Measurements from ENCODE around the gene RAF1.

Gene RAF1

DNA sequence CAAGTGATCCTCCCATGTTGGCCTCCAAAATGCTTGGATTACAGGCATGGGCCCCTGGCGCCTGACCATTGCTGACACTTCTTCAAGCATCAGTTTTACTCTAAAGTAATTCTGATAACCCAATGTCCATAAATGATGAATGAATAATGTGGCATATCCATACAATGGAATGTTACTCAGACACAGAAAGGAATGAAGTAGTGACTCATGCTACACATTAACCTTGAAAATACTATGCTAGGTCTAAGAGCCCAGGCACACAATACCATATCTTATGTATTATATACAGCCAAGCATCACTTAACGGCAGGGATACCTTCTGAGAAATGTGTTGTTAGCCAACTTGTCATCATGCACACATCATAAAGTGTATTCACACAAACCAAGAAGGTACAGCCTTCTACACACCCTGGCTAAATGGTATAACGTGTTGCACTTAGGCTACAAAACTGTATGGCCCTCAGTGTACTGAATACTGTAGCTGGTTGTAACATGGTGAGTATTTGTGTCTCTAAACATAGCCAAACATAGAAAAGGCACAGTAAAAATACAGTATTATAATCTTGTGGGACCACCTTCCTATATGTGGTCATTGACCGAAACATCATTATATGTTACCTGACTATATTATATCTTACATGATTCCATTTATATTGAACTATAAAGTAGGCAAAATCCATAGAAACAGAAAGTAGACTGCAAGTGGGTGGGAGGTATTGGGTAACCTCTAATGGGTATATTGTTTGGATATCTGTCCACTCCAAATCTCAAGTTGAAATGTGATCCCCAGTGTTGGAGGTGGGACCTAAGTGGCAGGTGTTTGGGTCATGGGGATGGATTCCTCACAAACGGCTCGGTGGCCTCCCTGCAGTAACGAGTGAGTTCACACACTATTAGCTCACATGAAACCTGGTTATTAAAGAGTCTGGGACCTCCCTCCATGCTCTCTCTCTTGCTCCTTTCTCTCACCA lies 75.6 kb downstream of the RAF1 start:
- DNase-seq = no peak

DNA sequence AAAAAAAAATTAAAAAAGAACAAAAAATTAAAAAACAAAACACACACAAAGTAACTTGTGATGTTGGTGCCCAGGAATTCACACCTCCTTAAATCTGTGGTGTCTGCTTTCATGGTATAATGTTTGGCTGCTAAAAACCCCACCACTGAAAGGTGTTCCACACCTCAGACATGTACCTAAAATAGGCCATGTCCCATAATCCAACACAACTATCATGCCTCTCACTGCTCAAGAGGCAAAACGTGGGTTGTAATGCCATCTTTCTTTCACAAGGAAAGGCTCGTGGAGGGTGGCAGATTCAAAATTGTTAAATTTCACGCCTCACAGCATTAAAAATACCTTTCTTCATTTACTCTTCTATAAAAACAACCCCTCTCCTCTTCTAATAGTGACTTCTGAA lies 77.5 kb downstream of the RAF1 start:
- no peak for DNase-seq

DNA sequence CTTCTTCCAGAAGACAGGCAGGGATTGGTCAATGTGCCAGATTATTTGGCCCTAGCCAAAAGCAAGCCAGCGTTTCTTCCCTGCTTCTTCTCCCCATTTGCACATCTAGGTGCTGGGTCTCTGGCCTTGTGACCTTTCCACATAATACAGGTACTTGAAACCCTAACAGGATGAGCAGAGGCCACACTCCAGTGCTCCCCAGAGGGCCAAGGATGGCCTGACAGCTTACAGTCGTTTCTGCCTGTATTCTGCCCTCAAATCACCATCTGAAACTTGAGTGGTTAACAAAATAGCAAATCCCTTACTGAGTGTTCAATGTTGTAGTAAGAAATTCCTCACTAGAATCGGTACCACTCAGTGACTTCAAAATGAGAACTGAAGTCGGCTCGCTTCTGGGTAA lies 77.9 kb downstream of the RAF1 start:
- no peak for DNase-seq

DNA sequence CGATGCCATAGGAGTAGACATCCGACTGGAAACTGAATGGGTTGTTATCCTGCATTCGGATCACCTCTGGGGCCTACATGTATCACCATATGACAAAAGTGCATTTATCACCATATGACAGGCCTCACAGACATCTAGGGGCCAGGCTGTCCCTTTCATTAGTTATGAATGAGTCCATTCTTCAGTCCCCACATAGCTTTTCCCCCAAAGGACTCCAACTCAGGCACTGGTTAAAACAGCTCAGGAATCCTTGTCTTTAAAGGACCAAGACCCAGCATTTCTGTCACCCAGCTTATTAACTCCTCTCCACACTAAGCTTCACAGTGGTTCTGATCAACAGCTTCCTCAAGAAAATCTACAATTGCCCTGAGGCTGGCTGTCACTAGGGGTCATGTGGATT lies 78.7 kb downstream of the RAF1 start:
- no peak for DNase-seq

DNA sequence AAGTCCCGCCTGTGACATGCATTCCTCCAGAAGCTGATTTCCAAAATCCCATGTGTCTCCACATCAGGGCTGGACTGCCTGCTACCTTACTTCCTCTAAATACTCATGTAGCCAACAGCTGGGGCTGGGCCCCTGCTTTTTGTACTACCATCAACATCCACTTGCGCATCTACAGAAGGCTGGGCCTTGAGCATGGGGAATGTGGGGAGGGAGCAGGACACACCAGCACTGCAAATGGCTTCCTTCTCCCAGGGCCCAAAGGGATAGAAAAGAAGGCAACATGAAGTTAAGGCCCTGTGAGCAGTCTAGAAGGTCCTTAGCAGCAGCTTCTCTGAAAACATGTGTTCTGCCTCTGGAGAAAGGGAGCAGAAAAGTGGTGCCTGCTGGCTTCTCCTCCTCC lies 79.8 kb downstream of the RAF1 start:
- DNase-seq = no peak

- no peak for DNase-seq
Observed at GRCh38 chr3:12583280-12583679, 80.6 kb downstream of the RAF1 start.

GRCh38 chr3:12582730-12583129 lies 81.2 kb downstream of the RAF1 start:
- DNase-seq = no peak

DNA sequence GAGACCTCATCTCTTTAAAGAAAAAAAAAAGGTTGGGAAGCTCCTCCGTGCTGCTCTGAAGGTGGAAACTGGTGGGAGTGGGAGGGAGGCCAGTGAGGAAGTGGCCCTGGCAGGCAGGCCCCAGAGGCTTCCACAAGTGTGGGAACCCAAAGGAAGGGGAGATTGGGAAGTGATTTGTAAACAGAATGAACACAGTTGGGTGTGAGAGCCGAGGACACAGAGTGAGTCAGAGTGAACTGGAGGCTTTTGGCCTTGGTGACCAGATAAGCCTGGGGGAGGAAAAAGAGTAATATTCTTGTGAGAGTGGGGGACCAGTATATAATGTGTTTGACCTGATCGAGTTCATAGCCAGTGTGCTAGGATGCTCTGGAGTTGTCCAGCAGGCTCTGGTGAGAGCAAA lies 84.0 kb downstream of the RAF1 start:
- DNase-seq = no peak

GRCh38 chr3:12579456-12579855 lies 84.5 kb downstream of the RAF1 start:
- no peak for DNase-seq

DNA sequence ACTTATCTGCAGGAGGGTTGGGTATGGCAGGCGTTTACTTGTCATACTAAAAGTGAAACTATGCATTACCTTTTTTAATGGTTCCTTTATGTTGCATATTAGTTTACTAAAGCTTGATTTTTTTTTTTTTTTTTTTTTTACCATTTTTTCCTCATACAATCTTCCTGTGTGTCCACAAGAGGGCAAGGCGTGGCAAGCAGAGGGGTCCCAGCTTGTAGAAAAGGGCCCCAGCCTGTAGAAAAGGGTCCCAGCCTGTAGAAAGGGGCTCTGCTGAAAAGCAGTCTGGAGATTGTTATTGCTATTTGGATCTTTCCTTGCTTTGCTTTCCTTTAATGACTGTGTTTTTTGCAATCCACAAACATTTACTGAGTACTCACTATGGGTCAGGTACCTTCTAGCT lies 85.2 kb downstream of the RAF1 start:
- no peak for DNase-seq

- no peak for DNase-seq
Observed at GRCh38 chr3:12577379-12577778, 86.5 kb downstream of the RAF1 start.

- no peak for DNase-seq
Observed at GRCh38 chr3:12574661-12575060, 89.3 kb downstream of the RAF1 start.

DNA sequence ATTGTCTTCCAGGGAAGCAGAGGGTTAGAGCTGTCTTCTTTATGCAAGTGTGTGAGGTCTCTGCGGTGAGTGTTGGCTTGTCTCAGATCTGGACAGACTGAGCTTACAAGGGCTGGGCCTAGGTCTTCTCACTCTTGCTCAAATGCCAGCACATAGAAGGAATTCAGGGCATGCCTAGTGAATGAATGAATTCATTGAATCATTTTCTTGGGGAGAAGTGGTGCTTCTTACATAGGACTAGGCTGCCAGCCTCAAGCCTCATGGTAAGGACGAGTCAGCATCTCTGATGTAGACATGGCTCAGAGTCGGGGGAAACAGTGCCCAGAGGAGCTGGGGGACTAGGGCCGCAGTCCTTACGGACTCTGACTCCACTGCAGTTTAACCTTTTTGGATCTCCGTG lies 89.8 kb downstream of the RAF1 start:
- no peak for DNase-seq

- DNase-seq = no peak
Observed at GRCh38 chr3:12571986-12572385, 91.9 kb downstream of the RAF1 start.

DNA sequence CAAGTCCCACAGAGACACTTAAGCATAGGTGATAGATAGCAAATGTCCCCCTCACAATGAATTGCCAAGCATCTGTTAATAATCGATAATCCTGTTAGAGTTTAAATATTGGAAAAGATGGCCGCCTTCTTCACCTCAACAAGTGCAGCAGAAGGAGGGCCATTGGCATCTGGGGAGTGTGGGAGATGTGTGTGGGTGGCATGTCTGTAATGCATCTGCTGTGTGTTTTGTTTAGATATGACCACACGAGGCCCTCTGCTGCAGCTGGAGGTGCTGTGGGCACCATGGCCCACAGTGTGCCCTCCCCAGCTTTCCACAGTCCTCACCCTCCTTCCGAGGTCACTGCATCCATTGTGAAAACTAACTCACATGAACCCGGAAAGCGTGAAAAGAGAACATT lies 94.1 kb downstream of the RAF1 start:
- no peak for DNase-seq

DNA sequence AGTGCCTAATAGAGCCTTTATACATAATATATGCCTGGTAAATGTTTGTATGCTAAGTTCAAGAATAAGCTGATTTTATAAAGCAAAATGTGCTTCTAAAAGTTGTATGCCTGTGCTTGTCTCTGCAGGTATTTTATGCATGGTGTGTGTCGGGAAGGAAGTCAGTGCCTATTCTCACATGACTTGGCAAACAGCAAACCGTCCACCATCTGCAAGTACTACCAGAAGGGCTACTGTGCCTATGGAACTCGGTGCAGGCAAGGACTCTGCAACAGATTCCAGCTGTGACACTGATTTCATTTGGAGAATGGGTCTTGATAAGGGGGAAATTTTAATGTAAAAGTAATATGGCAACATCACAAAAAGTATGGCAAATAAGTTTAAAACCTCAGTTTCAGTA lies 95.2 kb downstream of the RAF1 start:
- no peak for DNase-seq

DNA sequence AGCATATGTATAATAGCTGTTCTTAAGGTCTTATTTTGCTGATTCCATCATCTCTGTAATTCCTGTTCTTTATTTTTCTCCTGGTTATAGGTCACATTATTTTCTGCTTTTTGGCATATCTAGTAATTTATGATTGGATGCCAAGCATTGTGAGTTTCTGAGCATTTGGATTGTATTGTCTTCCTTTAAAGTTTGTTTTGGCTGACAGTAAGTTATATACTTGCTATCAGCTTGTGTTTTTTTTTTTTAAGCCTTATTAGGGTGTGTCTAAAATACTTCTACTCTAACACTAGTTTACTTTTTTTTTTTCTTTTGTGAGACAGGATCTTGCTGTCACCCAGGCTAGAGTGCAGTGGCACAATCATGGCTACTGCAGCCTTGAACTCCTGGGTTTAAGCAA lies 96.9 kb downstream of the RAF1 start:
- DNase-seq = no peak

DNA sequence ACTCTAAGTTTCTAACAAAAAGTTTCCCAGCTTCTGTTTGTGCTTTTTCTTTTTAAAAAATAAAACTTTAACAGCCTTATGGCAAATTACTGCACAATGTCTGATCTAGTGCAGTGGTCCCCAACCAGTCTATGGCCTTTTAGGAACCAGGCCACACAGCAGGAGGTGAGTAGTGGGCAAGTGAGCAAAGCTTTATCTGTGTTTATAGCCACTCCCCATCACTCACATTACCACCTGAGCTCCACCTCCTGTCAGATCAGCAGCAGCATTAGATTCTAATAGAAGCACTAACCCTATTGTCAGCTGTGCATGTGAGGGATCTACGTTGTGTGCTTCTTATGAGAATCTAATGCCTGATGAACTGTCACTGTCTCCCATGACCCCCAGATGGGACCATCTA lies 101.5 kb downstream of the RAF1 start:
- DNase-seq = no peak

DNA sequence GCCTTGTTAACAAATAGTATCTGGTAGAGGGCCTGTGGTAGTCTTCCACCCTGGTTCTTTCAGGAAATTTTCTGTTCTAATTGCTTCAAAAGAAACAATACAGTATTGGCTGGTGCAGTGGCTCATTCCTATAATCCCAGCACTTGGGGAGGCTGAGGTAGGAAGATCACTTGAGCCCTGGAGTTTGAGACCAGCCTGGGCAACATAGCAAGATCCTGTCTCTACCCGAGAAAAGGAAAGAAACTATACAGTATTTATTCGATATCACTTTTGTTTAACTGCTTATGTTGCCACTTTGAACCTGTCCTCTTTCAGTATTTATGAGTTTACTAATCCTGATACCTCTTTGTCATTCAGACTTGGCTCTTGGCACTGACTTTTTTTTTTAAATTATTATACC lies 102.5 kb downstream of the RAF1 start:
- no peak for DNase-seq

GRCh38 chr3:12560505-12561190 lies 103.3 kb downstream of the RAF1 start:
- no peak for DNase-seq

DNA sequence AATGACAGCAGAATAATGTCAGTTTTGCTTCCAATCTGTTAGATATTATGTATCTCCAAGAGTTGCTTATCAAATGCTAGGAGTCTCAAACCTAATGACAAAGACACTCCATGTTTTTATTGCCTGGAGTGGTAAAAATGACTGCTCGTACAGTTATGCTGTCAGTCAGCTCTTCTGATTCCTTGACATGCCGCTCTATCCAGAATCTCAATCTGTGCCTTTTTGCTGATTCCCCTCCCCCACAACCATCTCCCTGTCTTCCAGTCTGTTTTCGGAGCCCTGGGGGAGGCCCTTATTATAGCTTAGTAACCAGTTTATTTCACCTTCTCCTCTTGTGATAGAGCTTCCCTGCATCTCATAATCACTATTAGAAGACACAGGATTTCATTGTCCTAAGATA lies 104.4 kb downstream of the RAF1 start:
- no peak for DNase-seq

DNA sequence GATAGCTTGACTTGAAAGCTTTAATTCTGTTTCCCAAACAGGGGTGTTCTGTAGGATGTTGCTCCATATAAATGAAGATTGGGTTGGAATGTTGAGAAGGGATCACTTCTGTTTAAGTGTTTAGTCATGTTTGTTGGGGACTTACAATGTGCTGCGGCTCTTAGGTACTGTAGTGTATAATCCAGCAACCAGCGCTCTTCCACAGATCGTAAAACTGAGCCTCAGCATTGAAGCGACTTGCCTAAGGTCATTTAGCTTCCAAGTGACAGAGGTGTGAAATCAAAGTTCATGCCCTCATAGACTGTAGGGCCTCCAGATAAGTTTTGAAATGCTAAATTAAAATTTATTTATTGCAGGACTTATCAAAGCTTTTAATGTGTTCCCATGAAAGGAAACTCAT lies 105.2 kb downstream of the RAF1 start:
- DNase-seq = no peak

GRCh38 chr3:12557473-12558100 lies 106.3 kb downstream of the RAF1 start:
- no peak for DNase-seq
